Measurements from ENCODE around the gene BGN. TPM values are rescaled to one million over a fixed set of nuclear protein-coding genes. Genes with fewer than 3 reads are reported as not detected.

Gene BGN
- not detected for total RNA-seq
- polyA plus RNA-seq = not detected

DNA sequence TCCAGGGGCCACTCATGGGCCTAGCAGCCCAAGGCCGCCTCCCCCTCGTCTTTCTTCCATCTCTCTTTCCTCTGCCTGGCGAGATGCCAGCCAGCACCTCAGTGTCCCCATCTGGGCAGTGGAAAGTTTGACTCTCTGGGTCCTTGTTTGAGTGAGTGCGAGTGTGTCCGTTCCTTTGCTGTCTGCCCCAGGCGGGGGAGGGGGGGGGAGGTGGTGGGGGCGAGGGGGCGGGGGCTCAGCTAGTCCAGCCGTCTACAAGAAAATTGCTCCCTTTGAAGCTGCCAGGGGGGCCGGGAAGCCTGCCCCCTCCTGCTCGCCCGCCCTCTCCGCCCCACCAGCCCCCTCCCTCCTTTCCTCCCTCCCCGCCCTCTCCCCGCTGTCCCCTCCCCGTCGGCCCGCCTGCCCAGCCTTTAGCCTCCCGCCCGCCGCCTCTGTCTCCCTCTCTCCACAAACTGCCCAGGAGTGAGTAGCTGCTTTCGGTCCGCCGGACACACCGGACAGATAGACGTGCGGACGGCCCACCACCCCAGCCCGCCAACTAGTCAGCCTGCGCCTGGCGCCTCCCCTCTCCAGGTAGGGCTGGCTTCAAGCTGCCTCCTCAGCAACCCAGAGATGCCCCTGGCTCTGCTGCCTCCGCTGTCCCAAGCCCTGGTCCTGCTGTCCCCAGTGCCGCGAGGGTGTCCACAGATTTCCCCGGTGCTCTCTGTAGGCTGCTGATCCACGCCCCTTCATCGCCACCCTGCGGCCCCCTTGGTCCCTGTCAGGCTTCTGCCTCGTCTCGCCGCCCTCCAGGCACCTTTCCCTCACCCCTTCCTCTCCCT lies at the start of gene BGN:
Gene BGN, plus strand, starts transcription at position 440 of the 821 bp plus-strand sequence. CDS start 9,652 bp downstream, outside the sequence.
- ChIA-PET POLR2A (ENCODE audit: partially characterized antibody) (no interaction called here), CTCF (ENCODE audit: partially characterized antibody) (interaction anchor here (1.1 kb wide), 1 partner anchor 12 kb away, joined by 3 read pairs; no protein-coding TSS in a partner anchor)
- H3K27ac ChIP-seq (ENCODE audit: low read depth, low read length) = no peak within 1 kb of the TSS
- Mint-ChIP-seq H3K9me3 (no peaks in the 10 kb centered on the region), H3K27me3 (no peaks in the 10 kb centered on the region), H3K27ac (no peak within 1 kb of the TSS), H3K4me3 (no peak within 1 kb of the TSS), H3K36me3 (no peaks in the 10 kb centered on the region), H3K4me1 (no peaks in the 10 kb centered on the region)
- no peaks in the 10 kb centered on the region for H3K36me3 ChIP-seq (ENCODE audit: insufficient read depth, low read length)
- H3K27me3 ChIP-seq (ENCODE audit: insufficient read depth, low read length) = no peaks in the 10 kb centered on the region
- H3K4me1 ChIP-seq (ENCODE audit: insufficient read depth, low read length) = no peaks in the 10 kb centered on the region
- no peaks in the 10 kb centered on the region for H3K9me3 ChIP-seq (ENCODE audit: control insufficient read depth in 1 of 2, low read length in 2 of 2)
- H3K4me3 ChIP-seq (ENCODE audit: low read length in 2 of 2) = no peak within 1 kb of the TSS
- intact Hi-C loops (cut with micrococcal nuclease) = no loop called here
- DNase-seq = no peak

- Mint-ChIP-seq H3K27me3 (no peaks in the 10 kb centered on the region), H3K4me1 (no peaks in the 10 kb centered on the region), H3K27ac (no peak overlapping the region), H3K9me3 (no peaks in the 10 kb centered on the region), H3K36me3 (peaks cover 0 to under 1% of the 10 kb centered on the region in 2 donors), H3K4me3 (no peak overlapping the region)
- POLR2A ChIA-PET (ENCODE audit: partially characterized antibody) = no interaction called here
- intact Hi-C loops (cut with micrococcal nuclease) = no loop called here
- Histone ChIP-seq H3K36me3 (ENCODE audit: insufficient read depth, low read length) (no peaks in the 10 kb centered on the region), H3K27ac (ENCODE audit: low read depth, low read length) (no peak overlapping the region), H3K4me1 (ENCODE audit: insufficient read depth, low read length) (no peaks in the 10 kb centered on the region), H3K27me3 (ENCODE audit: insufficient read depth, low read length) (no peaks in the 10 kb centered on the region), H3K4me3 (ENCODE audit: low read length in 2 of 2) (no peak overlapping the region), H3K9me3 (ENCODE audit: control insufficient read depth in 1 of 2, low read length in 2 of 2) (no peaks in the 10 kb centered on the region)
- CTCF ChIA-PET (ENCODE audit: partially characterized antibody) = interaction anchor here (1.1 kb wide), 1 partner anchor 16 kb away, joined by 4 read pairs; no protein-coding TSS in a partner anchor
- no peak for DNase-seq
Measured at GRCh38 chrX:153445106-153445855, 49.5 kb upstream of the BGN start.

- Mint-ChIP-seq H3K4me3 (no peak within 1 kb of the TSS), H3K4me1 (no peaks in the 10 kb centered on the region), H3K36me3 (peaks cover 0 to 6% of the 10 kb centered on the region in 2 donors), H3K27me3 (no peaks in the 10 kb centered on the region), H3K27ac (no peak within 1 kb of the TSS), H3K9me3 (no peaks in the 10 kb centered on the region)
- no peaks in the 10 kb centered on the region for H3K4me1 ChIP-seq (ENCODE audit: insufficient read depth, low read length)
- POLR2A ChIA-PET (ENCODE audit: partially characterized antibody) = no interaction called here
- no peak within 1 kb of the TSS for H3K27ac ChIP-seq (ENCODE audit: low read depth, low read length)
- no peak within 1 kb of the TSS for H3K4me3 ChIP-seq (ENCODE audit: low read length in 2 of 2)
- no peaks in the 10 kb centered on the region for H3K9me3 ChIP-seq (ENCODE audit: control insufficient read depth in 1 of 2, low read length in 2 of 2)
- DNase-seq = no peak
- no peaks in the 10 kb centered on the region for H3K27me3 ChIP-seq (ENCODE audit: insufficient read depth, low read length)
- intact Hi-C loops (cut with micrococcal nuclease) = no loop called here
- no peaks in the 10 kb centered on the region for H3K36me3 ChIP-seq (ENCODE audit: insufficient read depth, low read length)
- CTCF ChIA-PET (ENCODE audit: partially characterized antibody) = interaction anchor here (1.1 kb wide), 1 partner anchor 15 kb away, joined by 4 read pairs; no protein-coding TSS in a partner anchor
Measured at GRCh38 chrX:153445856-153446635, 48.7 kb upstream of the BGN start, which contains the start of gene TREX2. Gene TREX2, minus strand, starts transcription at chrX:153446056. Its CDS starts 626 bp downstream, at chrX:153445430.

- H3K27me3 Mint-ChIP-seq = no peaks in the 10 kb centered on the region
- no peaks in the 10 kb centered on the region for H3K36me3 ChIP-seq (ENCODE audit: insufficient read depth, low read length)
- peaks cover 0 to 11% of the 10 kb centered on the region in 2 donors for H3K36me3 Mint-ChIP-seq
- CTCF ChIA-PET (ENCODE audit: partially characterized antibody) = interaction anchor here (1.1 kb wide), 1 partner anchor 14 kb away, joined by 4 read pairs; no protein-coding TSS in a partner anchor
- no peaks in the 10 kb centered on the region for H3K4me1 Mint-ChIP-seq
- H3K9me3 ChIP-seq (ENCODE audit: control insufficient read depth in 1 of 2, low read length in 2 of 2) = no peaks in the 10 kb centered on the region
- intact Hi-C loops (cut with micrococcal nuclease) = no loop called here
- no peak overlapping the region for H3K27ac Mint-ChIP-seq
- no peaks in the 10 kb centered on the region for H3K4me1 ChIP-seq (ENCODE audit: insufficient read depth, low read length)
- POLR2A ChIA-PET (ENCODE audit: partially characterized antibody) = no interaction called here
- no peak overlapping the region for H3K4me3 ChIP-seq (ENCODE audit: low read length in 2 of 2)
- no peak overlapping the region for H3K27ac ChIP-seq (ENCODE audit: low read depth, low read length)
- no peaks in the 10 kb centered on the region for H3K27me3 ChIP-seq (ENCODE audit: insufficient read depth, low read length)
- H3K4me3 Mint-ChIP-seq = no peak overlapping the region
- no peaks in the 10 kb centered on the region for H3K9me3 Mint-ChIP-seq
- DNase-seq = no peak
Measured at GRCh38 chrX:153446636-153446936, 48.2 kb upstream of the BGN start.

- ChIA-PET CTCF (ENCODE audit: partially characterized antibody) (no interaction called here), POLR2A (ENCODE audit: partially characterized antibody) (no interaction called here)
- H3K4me1 ChIP-seq (ENCODE audit: insufficient read depth, low read length) = no peaks in the 10 kb centered on the region
- Mint-ChIP-seq H3K27me3 (no peaks in the 10 kb centered on the region), H3K27ac (no peak overlapping the region), H3K4me3 (no peak overlapping the region), H3K9me3 (no peaks in the 10 kb centered on the region), H3K4me1 (no peaks in the 10 kb centered on the region), H3K36me3 (peaks cover 0 to 11% of the 10 kb centered on the region in 2 donors)
- no peak overlapping the region for H3K4me3 ChIP-seq (ENCODE audit: low read length in 2 of 2)
- no peaks in the 10 kb centered on the region for H3K9me3 ChIP-seq (ENCODE audit: control insufficient read depth in 1 of 2, low read length in 2 of 2)
- H3K27ac ChIP-seq (ENCODE audit: low read depth, low read length) = no peak overlapping the region
- intact Hi-C loops (cut with micrococcal nuclease) = no loop called here
- no peak for DNase-seq
- H3K27me3 ChIP-seq (ENCODE audit: insufficient read depth, low read length) = no peaks in the 10 kb centered on the region
- H3K36me3 ChIP-seq (ENCODE audit: insufficient read depth, low read length) = no peaks in the 10 kb centered on the region
Measured at GRCh38 chrX:153446950-153447580, 47.7 kb upstream of the BGN start.

DNA sequence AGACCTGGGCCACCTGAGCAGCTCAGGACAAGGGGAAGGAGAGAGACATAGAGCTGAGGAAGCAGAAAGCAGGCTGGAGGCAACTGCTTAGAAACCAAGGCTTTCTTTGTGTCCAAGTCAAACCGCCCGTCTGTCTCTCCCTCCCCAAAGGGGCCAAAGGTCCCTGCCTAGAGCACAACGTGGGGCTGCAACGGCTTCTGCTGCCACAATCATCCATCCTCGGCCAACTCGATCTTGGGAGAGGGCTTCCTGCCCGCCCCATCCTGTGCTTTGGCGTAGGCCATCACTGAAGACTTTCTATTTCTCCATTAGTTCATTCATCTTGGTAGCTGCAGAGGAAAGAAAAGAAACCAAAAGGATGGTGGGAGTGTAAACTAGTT lies 47.2 kb upstream of the BGN start:
- no peak overlapping the region for H3K4me3 ChIP-seq (ENCODE audit: low read length in 2 of 2)
- Mint-ChIP-seq H3K36me3 (peaks cover 0 to 14% of the 10 kb centered on the region in 2 donors), H3K27me3 (no peaks in the 10 kb centered on the region), H3K9me3 (no peaks in the 10 kb centered on the region), H3K4me1 (no peaks in the 10 kb centered on the region), H3K27ac (no peak overlapping the region), H3K4me3 (no peak overlapping the region)
- ChIA-PET CTCF (ENCODE audit: partially characterized antibody) (no interaction called here), POLR2A (ENCODE audit: partially characterized antibody) (no interaction called here)
- H3K9me3 ChIP-seq (ENCODE audit: control insufficient read depth in 1 of 2, low read length in 2 of 2) = no peaks in the 10 kb centered on the region
- H3K4me1 ChIP-seq (ENCODE audit: insufficient read depth, low read length) = no peaks in the 10 kb centered on the region
- H3K36me3 ChIP-seq (ENCODE audit: insufficient read depth, low read length) = no peaks in the 10 kb centered on the region
- no peak for DNase-seq
- H3K27ac ChIP-seq (ENCODE audit: low read depth, low read length) = no peak overlapping the region
- H3K27me3 ChIP-seq (ENCODE audit: insufficient read depth, low read length) = no peaks in the 10 kb centered on the region
- intact Hi-C loops (cut with micrococcal nuclease) = no loop called here

All from CD4-positive, alpha-beta memory T cell (primary cell).